ENCODE data around the gene DCHS1.

GRCh38 chr11:6640985-6641701, 14.5 kb downstream of the DCHS1 start:
- TF ChIP-seq EZH2 (IDR thresholded peaks at IDR 0.05; ENCODE audit: borderline replicate concordance) (no peak), CTCF (IDR thresholded peaks at IDR 0.05; ENCODE audit: poor library complexity) (no peak), EZH2phosphoT487 (IDR thresholded peaks at IDR 0.05; ENCODE audit: low read depth, severe bottlenecking, unreplicated experiment) (no peak)

All from hepatocyte (in vitro differentiated cells).